ENCODE measurements around the gene NFYC.
A peak's percentile ranks its signal among the peaks of the same experiment; 100 is the strongest.

Gene NFYC

DNA sequence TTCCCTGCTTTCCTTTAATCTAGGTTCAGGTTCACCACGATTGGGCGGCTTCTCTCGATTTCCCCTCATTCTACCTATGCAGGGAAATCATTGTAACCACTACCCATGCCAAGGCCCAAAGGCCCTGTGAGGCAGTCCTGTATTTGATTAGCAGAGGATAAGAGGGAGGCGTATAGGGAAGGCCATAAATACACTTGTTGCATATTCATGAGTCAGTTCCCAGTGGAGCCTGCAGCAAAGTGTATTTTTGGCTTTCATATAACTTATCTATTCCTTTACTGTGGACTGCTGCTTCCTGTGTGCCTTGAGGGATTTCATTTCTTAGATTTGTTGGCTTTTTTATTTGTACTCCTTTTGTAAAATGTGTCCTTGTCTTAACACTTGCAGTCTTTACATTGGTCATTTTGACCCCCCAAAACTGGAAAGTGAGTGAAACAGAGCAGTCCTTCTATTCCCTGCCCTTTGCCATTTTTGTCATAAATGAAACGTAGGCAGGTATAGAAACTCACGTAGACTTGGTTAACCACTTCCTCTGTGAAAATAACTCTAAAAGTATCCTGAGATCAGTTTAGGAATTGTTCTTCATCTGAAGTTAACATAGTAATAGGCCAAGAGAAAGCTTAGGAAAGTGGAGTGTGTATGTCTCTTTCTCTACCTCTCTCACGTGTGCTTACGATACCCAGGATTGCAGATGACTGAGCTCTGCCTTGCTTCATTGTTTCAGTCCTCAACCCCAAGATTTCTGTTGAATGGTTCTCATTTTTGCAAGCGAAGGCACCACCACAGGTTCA, 72.4 kb downstream of the NFYC start:
- peak; percentile 38 for DNase-seq (ENCODE audit: low spot score)
- TF ChIP-seq, protein P1, sequence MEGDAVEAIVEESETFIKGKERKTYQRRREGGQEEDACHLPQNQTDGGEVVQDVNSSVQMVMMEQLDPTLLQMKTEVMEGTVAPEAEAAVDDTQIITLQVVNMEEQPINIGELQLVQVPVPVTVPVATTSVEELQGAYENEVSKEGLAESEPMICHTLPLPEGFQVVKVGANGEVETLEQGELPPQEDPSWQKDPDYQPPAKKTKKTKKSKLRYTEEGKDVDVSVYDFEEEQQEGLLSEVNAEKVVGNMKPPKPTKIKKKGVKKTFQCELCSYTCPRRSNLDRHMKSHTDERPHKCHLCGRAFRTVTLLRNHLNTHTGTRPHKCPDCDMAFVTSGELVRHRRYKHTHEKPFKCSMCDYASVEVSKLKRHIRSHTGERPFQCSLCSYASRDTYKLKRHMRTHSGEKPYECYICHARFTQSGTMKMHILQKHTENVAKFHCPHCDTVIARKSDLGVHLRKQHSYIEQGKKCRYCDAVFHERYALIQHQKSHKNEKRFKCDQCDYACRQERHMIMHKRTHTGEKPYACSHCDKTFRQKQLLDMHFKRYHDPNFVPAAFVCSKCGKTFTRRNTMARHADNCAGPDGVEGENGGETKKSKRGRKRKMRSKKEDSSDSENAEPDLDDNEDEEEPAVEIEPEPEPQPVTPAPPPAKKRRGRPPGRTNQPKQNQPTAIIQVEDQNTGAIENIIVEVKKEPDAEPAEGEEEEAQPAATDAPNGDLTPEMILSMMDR (IDR thresholded peaks at IDR 0.05; ENCODE audit: extremely low read depth, missing control alignments), result no peak

DNA sequence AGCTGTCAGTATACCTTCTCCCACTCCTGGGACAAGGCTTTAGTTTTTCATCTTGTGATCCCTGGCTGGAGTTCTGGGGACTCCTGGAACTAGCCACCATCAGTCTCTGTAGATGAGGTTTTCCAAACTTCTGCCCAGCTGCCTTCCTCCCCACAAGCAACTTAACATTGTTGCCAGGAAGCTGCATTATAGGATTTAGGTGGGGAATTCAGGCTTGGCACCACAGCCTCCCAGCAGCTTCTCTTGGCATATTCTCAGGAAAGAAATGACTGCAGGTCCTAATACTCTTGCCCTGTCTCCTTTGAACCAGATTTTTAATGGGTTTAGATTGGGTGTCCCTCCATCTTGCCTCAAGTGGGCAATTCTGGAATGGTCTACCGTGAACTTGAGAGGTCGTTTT, 73.5 kb downstream of the NFYC start:
- DNase-seq (ENCODE audit: low spot score), result no peak
- TF ChIP-seq, protein P1 (IDR thresholded peaks at IDR 0.05; ENCODE audit: extremely low read depth, missing control alignments), result no peak

DNA sequence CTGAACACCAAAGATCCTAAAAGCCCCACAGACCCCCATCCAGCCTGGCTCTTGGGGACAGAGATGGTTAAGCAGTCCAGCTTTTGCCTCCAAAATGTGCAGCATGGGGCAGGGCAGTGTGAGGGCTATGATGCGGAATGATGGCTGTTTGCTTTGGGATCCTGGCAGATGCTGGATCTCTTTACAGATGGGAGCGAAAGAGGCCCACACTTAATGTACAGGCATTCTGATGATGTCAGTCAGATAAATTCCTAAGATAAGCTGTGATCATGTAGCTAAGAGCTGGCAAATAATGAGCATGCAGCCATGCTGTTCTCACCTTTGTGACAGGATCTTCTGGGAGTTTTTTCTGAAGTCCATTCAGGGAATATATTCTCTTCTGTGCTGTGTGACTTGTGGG, 74.5 kb downstream of the NFYC start:
- TF ChIP-seq, protein P1 (IDR thresholded peaks at IDR 0.05; ENCODE audit: extremely low read depth, missing control alignments), result no peak
- no peak for DNase-seq (ENCODE audit: low spot score)

DNA sequence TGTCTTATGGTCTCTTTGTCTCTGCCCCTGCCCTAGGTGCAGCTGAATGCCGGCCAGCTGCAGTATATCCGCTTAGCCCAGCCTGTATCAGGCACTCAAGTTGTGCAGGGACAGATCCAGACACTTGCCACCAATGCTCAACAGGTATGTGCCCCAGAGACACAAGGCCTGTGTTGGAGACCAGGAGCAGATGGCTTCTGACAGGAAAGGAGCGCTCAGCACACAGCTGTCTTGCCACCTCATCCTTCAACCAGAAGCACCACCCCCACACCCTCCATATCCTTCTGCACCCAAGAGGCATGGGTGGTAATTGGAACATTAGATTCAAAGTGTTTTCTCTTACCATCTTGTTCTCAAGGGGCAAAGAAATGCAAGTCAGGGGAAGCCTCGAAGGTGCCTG, 75.1 kb downstream of the NFYC start:
- DNase-seq (ENCODE audit: low spot score), result no peak
- TF ChIP-seq, protein P1 (IDR thresholded peaks at IDR 0.05; ENCODE audit: extremely low read depth, missing control alignments), result no peak

DNA sequence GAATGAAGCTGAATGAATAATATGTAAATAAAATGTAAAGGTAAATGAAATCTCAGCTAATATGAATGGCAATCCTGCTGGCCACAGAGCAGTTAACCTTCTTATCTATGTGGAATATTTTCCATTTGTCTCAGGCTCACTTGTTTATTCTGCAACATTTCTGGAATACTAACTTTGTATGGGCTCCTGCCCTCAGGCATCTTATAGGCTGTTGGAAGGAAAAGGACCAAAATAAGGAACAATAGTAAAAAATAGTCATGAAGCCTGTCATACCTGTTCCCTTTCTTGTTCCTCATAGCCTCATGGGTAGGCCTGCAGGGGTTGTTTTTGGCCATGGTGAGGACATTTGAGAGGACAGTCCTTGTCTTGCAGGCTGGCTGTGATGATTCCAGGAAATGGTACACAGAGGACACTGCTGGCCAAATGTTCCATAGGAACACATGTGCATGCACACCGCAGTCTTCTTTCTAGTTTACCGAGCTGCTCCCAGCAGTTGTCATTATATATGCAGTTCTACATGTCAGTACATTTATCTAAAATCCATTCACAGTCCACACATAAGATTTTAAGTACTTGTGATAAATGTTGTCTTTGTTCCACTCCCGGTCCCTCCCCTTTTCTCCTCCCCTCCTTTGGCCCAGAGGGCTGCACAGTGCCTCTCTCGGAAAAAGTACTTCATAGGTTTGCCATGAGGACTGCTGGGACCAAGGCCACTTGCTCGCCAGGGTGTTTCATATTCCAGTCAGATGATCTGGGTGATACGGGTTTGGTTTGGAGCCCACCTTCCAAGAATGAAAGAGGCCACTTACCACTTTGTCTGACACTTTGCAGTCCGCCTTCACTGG, 76.9 kb downstream of the NFYC start:
- TF ChIP-seq, protein P1 (IDR thresholded peaks at IDR 0.05; ENCODE audit: extremely low read depth, missing control alignments), result no peak
- DNase-seq (ENCODE audit: low spot score), result no peak

DNA sequence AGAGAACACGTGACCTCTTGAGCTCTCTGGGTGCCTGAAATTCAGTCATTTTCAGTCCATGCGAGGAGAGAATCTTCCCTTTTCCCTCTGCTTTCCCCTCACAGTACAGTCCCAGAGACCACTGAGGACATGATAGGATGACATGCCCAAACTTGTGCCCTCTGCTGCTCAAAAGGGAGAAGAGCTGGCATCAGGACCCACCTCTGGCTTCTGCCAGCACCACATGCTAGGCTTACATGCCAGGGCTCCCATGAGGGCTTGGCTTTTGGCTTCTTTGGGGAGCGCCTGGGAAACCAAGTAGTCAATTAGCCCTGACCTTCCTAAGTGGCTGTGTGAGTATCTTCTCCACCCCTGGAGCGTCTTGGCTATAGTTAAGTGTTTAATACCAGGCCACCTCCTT, 78.3 kb downstream of the NFYC start:
- no peak for DNase-seq (ENCODE audit: low spot score)
- TF ChIP-seq, protein P1 (IDR thresholded peaks at IDR 0.05; ENCODE audit: extremely low read depth, missing control alignments), result peak; percentile 5

All from GM20000 (cell line).